ENCODE measurements around the gene TTC7B.
A peak's percentile ranks its signal among the peaks of the same experiment; 100 is the strongest.
"Not testable (repeated sequence)": the region's sequence is repeated elsewhere in the genome, so short reads cannot be mapped to it uniquely, and the experiment has no call there.

TTC7B gene

GRCh38 chr14:90829677-90830076 lies 13.4 kb upstream of the TTC7B start:
- DNase-seq: no peak

DNA sequence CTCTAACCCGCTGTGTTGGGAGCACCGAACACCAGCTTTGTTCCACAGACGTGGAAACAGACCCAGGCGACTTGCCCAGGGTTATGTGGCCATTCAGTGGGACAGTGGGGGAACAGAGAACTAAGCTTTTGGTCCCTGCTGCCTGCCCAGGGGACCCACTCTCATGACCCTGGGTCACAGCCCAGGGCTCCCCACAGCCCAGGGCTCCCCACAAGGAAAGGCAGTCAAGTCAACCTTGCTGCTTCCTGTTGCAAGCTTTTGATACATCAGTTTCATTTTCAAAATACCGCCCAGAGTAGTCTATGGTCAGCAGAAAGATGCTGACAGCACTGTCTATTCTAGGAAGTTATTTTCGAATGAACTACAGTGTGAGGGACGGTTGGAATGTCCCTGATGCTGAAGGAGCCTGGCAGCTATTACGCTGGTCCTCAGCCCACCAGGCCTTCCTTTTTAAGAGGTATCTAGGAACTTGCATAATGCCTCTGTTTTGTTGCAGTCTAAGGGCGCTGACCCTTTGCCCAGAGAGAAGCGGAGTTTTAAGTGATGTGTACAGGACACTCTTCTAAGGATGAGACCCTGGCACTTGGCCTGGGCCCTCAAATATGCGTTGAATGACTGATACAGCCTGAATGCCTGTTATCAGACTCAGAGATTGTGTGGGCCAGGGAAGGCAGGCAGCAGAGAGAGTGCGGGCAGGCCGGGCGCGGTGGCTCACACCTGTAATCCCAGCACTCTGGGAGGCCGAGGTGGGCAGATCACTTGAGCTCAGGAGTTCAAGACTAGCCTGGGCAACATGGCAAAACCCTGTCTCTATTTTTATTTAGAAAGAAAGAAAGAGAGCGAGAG lies 12.6 kb upstream of the TTC7B start:
- DNase-seq: no peak

DNA sequence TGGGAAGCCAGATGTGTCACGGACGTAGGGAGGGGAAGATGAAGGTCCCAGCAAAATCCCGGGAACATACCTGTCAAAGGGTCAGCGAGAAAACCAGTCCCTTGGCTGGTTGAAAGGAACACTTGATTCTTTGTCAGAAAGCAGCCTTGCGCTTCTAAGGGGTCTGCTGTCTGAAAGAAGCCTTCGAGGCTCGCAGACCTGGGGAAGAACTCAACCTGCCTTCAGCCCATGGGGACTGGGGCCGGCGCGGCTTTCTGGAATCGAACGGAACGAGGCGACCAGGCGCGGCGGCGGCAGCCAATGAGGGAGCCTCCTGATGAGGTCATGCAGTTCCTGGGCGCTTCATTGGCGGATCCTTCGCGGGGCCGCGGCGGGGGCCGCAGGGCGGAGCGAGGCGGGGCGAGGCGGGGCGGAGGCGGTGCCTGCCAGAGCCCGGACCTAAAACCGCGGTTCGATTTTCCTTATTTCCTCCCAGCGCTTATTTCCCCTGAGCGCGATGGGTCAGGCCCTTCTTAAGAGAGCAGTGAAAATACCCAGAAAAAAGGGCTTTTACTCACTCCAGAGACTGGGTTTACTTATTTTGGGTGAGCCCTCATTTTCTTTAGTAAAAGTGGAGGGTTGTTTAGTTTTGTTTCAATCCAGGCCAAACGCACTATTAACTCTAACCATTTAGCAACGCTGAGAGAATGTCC lies 11.8 kb upstream of the TTC7B start:
- DNase-seq: peak; percentile 71 to 79 (median 75)

DNA sequence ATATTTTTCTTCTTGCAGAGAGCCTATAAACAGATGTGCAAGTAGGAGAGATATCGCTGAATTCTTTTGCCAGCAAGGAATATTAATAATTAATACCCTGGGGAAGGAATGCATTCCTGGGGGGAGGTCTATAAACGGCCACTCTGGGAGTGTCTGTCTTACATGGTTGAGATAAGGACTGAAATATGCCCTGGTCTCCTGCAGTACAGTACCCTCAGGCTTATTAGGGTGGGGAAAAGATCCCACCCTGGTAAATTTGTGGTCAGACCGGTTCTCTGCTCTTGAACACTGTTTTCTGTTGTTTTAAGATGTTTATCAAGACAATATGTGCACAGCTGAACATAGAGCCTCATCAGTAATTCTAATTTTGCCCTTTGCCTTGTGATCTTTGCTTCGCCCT lies 7.3 kb upstream of the TTC7B start:
- not testable (repeated sequence) for DNase-seq

DNA sequence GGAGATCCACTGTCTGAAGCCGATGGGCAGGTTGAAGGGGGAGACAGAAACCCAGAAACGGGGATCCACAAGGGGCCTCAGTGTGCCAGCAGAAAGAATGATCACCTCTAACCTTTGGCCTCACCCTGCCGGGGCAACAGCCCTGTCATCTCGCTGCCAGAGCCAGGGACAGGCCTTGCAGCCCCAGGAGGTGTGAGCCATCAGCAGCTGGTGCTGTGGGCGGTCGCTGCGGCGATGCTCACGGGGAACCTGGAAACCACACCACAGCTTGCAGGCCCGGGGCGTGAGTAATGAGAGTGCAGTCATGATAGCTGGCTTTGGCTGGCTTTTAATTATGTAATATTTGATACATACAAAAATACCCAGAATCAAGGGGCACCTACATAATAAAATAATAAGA lies 4.7 kb upstream of the TTC7B start:
- peak; percentile 39 to 66 (median 53) for DNase-seq

- no peak for DNase-seq
Measured at GRCh38 chr14:90819734-90820393, 3.6 kb upstream of the TTC7B start.

GRCh38 chr14:90818715-90819114 lies 2.5 kb upstream of the TTC7B start:
- DNase-seq: no peak

- DNase-seq: no peak
Measured at GRCh38 chr14:90816681-90817436, 629 bp upstream of the TTC7B start.

DNA sequence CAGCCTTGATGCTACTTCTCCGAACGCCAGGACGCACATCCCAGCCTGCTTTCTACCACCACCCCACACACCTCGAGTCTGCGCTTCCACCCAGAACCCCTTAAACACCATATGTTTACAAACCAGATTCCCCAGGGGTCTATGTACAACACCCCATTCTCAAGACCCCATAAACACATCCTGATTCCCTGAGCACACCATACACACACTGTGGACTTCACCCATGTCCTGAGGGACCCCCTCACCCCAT lies 733 bp downstream of the TTC7B start:
- no peak for DNase-seq

DNA sequence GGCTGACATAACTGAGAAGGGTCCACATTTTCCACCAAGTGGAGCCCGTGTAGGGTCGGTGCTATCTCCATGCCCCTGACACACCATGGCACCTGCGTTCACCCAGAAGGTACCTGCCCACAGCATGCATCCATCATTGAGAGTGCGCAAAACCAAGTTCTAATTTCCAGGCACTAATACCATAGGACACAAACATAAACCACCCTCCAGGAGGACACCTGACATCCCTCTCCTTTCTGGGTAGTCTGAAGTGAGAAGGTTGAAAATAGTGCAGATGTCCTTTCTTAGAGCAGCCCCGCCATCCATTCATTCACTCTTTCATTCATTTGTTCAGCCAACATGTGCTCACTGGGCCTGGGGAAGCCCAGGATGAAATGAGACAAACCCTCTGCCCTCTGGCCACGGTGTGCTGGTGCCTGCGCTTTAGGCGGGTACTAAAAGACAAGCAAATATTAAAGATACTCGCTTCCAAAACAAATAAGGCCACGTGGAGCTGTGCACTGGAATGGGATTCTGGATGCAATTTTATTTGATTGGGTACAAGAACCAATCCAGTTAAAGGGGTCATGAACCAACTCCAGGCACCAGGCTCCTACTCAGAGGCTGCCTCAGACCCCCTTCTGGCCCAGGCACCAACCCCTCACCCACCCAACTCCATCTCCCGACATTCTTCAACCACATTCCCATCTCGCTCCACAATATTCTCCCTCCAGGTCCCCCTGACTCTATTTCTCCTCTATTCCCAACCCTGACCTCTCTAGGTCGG lies 1.2 kb downstream of the TTC7B start:
- no peak for DNase-seq

DNA sequence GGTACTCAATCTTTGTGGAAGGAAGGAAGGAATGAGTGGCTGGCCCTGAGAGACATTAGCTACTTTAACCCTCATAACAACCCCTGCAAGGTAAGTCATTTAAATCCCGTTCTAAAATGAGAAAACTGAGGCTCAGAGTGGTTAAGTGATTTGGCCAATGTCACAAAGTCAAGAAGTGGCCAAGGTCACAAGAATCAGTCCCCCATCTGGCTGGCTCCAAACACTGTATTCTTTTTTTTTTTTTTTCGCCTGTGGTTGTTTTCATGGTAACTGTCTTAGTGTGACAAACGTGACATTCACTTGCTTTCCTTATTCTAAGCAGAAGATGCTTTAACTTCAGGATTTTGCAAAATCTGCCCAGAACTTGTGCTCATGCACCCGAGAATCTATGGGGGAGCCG lies 2.8 kb downstream of the TTC7B start:
- DNase-seq: no peak

DNA sequence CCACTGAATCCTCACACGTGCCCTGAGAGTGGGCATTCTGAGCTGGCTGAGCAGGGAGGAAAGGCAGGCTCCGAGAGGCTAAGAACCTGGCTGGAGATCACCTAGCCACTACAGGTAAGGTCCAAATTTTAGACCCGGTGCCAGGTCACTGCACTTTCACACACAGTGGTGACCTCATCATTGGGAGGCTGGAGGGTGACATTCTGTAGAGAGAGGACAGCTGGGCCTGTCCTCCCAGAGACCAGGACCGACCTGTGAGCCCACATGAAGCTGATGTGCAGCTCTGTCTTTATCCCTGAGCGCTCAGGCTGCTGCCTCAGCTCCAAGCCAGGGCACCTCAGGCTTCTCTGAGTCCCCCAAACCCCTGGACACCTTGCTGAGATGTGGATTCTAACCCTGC lies 4.1 kb downstream of the TTC7B start:
- no peak for DNase-seq

DNA sequence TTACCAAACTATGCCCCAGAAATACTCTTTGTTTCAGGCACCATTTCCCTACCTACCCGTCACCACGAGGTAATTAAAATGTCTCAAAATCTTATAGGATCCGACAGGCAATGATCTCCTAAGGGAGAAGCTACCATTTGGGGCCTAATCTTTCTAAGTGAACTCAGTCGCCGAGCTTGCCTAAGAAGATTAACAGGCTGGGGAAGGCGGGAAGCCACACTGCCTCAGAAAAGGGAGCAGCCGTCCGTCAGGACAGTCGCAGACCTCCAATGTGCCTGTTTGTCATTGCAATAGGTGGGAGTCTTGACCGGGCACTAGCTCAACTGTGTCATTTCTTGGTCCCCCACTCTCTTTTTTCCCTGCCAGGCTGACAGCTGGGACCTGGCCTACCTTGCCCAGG lies 4.6 kb downstream of the TTC7B start:
- no peak for DNase-seq

DNA sequence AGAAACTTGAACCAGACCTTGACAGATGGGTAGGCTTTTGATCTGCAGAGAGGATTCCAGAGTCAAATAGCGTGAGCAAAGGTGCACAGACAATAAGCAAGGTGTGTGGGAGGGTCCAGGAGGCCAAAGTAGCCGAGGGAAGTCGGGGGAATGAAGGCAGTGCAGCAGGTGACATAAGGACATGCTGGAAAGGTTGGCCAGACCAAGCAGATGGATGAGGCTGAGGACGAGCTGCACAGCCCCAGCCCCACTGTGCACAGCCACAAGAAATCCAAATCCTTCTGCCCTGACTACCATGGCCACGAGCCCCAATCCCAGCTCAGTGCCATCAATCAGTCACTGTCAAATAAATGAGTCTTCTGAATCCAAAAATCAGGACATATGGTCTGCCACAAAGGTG lies 5.4 kb downstream of the TTC7B start:
- no peak for DNase-seq

GRCh38 chr14:90809530-90810312 lies 6.5 kb downstream of the TTC7B start:
- DNase-seq: no peak

GRCh38 chr14:90808759-90809529 lies 7.3 kb downstream of the TTC7B start:
- DNase-seq: no peak

DNA sequence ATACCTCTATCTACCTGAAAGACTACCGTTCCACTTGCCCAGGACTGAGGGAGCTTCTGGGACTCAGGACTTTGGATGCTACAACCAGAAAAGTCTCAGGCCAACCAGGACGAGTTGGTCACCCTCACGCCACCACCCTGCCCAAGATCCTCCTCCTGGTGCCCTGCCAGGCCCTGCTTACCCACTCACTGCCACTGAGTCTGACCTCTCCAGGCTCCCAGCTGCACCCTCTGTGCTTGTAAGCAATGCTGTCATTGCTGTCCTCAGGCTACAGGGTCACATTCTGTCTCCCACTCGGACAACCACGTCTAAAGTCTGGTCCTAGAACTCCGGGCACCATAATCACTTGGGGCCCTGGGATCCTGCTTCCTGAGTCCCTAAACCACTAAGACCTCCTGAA lies 9.2 kb downstream of the TTC7B start:
- DNase-seq: no peak

- no peak for DNase-seq
Measured at GRCh38 chr14:90805662-90806540, 10.3 kb downstream of the TTC7B start.

DNA sequence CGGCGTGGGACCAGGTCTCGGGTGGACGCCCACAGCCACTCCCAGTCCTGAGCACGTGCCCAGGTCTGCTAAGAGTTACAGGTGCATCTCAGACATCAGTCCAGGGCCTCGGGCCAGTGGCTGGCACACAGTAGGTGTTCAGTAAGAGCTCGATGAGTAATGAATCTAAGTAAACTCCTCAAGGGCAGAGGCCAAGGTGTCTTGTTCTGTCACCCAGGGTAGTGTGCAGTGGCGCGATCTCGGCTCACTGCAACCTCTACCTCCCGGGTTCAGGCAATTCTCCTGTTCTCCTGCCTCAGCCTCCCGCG lies 11.2 kb downstream of the TTC7B start:
- DNase-seq: no peak

All from activated CD4-positive, CD25-positive, alpha-beta regulatory T cell (primary cell).